IPS-15b (cell line): Measurements from ENCODE around the gene TPX2.

Experiments used
- H3K27me3 ChIP-seq: one replicate; pipeline ENCODE4 v1.6.1; 2013; ENCODE audit warnings: low read length; ENCODE audit not compliant: control insufficient read depth, insufficient read depth
- H3K36me3 ChIP-seq: one replicate; pipeline ENCODE4 v1.6.1; 2013; ENCODE audit warnings: low read length; ENCODE audit not compliant: control insufficient read depth, insufficient read depth
- H3K4me1 ChIP-seq: one replicate; pipeline ENCODE4 v1.6.1; 2013; ENCODE audit warnings: mild to moderate bottlenecking, low read length; ENCODE audit not compliant: control insufficient read depth, insufficient read depth
- H3K4me3 ChIP-seq: one replicate; pipeline ENCODE4 v1.5.1; 2013; ENCODE audit warnings: low read depth, low read length
- H3K9ac ChIP-seq: one replicate; pipeline ENCODE4 v1.6.1; 2013; ENCODE audit warnings: low read depth, mild to moderate bottlenecking, low read length
- H3K9me3 ChIP-seq: one replicate; pipeline ENCODE4 v1.6.1; 2013; ENCODE audit warnings: mild to moderate bottlenecking, low read length; ENCODE audit not compliant: control insufficient read depth, insufficient read depth

The TPX2 gene

GRCh38 chr20:31699801-31700728 is 39.0 kb upstream of the TPX2 start:
- Histone ChIP-seq H3K9ac (no peak overlapping the region), H3K27me3 (no peaks in the 10 kb centered on the region), H3K4me3 (no peak overlapping the region), H3K9me3 (no peaks in the 10 kb centered on the region), H3K4me1 (peaks cover 21% of the 10 kb centered on the region), H3K36me3 (peaks cover 8% of the 10 kb centered on the region)

GRCh38 chr20:31700747-31701146 is 38.3 kb upstream of the TPX2 start:
- Histone ChIP-seq H3K27me3 (no peaks in the 10 kb centered on the region), H3K9ac (no peak overlapping the region), H3K9me3 (no peaks in the 10 kb centered on the region), H3K36me3 (peaks cover 8% of the 10 kb centered on the region), H3K4me3 (no peak overlapping the region), H3K4me1 (peaks cover 17% of the 10 kb centered on the region)

GRCh38 chr20:31701591-31701990 is 37.5 kb upstream of the TPX2 start:
- no peaks in the 10 kb centered on the region for H3K27me3 ChIP-seq
- H3K9ac ChIP-seq, result no peak overlapping the region
- H3K4me3 ChIP-seq, result no peak overlapping the region
- peaks cover 8% of the 10 kb centered on the region for H3K36me3 ChIP-seq
- H3K9me3 ChIP-seq, result no peaks in the 10 kb centered on the region
- peaks cover 12% of the 10 kb centered on the region for H3K4me1 ChIP-seq

- Histone ChIP-seq H3K36me3 (peaks cover 14% of the 10 kb centered on the region), H3K4me1 (peaks cover 17% of the 10 kb centered on the region), H3K4me3 (no peak overlapping the region), H3K9ac (no peak overlapping the region), H3K27me3 (no peaks in the 10 kb centered on the region), H3K9me3 (no peaks in the 10 kb centered on the region)
These were observed 34.6 kb upstream of the TPX2 start for GRCh38 chr20:31704225-31705119.

- no peaks in the 10 kb centered on the region for H3K27me3 ChIP-seq
- no peaks in the 10 kb centered on the region for H3K9me3 ChIP-seq
- no peak overlapping the region for H3K4me3 ChIP-seq
- peaks cover 17% of the 10 kb centered on the region for H3K4me1 ChIP-seq
- H3K36me3 ChIP-seq, result peaks cover 9% of the 10 kb centered on the region
- no peak overlapping the region for H3K9ac ChIP-seq
These were observed 33.9 kb upstream of the TPX2 start for GRCh38 chr20:31705191-31705590.

DNA sequence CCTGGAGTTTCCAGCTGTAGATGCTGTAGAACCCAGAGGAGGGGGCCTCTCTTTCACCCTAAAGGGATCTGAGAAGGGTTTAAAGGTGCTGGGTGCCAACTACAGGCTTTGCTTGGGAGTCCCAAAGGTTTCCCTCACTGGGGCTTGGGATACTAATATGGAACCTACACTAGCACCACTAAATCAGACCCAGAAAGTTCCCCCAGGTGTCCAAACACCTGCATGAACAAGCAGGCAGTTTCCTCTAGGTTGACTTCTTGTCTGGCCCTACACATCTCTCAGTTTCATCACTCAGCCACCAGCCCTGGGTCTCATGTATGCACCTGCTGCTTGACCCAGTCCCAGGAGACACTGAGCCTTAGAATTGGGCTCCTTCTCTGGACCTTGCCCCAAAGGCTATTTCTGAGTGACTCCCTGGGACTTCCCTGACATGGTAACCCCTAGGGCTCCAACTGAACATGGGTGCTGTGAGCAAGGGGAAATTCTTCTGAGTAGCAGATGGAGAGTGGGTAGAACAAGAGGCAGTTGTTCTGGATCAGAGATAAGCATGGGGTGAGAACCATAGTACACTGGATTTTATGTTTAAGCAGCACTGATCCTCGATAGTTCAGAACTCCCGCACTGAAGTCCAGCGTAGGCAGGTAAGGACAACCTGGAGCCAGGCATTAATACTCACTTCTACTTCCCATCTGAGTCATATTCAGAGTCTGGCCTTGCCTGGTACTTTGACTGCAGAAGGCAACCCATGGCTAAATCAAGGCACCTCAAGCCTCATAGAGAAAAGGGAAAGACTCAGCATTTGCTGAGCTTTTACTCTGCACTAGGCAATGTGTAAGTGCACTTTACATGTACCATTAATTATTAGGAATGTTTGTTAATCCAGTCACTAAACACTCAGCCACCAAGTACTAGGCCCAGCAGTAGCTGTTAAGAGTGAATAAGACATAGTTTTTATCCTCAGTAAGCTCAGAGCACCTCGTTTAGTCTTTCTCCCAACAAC is 33.2 kb upstream of the TPX2 start:
- Histone ChIP-seq H3K9ac (no peak overlapping the region), H3K4me3 (no peak overlapping the region), H3K27me3 (no peaks in the 10 kb centered on the region), H3K4me1 (peaks cover 17% of the 10 kb centered on the region), H3K36me3 (peaks cover 8% of the 10 kb centered on the region), H3K9me3 (no peaks in the 10 kb centered on the region)

DNA sequence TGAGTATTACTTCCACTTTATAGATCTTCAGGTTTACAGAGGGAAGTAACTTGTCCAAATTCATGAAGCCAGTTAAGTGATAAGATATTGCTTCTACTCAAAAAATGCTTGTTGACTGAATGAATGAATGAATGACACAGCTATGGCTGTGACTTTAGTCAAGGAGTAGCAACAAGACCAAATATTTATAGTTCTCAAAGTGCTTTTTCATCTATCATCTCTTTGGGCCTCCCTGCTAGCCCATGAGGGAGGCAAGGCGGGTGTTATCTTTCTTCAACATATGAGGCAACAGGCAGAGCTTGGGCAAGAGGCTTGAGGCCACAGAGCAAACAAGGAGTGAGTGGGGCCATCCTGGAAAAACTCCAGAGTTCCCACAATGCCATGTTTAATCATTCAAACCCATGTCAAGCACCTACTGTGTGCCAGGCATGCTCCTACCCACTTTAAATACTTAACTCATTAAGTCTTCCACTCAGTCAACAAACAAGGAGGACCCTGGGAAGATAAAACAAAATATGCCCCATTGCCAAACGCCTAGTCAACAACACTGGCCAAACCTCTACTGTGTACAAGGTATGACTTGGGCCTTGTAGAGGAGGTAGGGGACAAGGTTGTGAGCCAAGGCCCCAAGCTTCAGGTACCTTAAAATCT is 32.4 kb upstream of the TPX2 start:
- H3K4me3 ChIP-seq, result no peak overlapping the region
- no peaks in the 10 kb centered on the region for H3K27me3 ChIP-seq
- peaks cover 20% of the 10 kb centered on the region for H3K4me1 ChIP-seq
- peaks cover 12% of the 10 kb centered on the region for H3K36me3 ChIP-seq
- no peak overlapping the region for H3K9ac ChIP-seq
- H3K9me3 ChIP-seq, result no peaks in the 10 kb centered on the region

GRCh38 chr20:31707258-31707615 is 31.9 kb upstream of the TPX2 start:
- H3K27me3 ChIP-seq, result no peaks in the 10 kb centered on the region
- H3K36me3 ChIP-seq, result peaks cover 10% of the 10 kb centered on the region
- no peak overlapping the region for H3K9ac ChIP-seq
- peaks cover 25% of the 10 kb centered on the region for H3K4me1 ChIP-seq
- H3K9me3 ChIP-seq, result no peaks in the 10 kb centered on the region
- H3K4me3 ChIP-seq, result no peak overlapping the region

DNA sequence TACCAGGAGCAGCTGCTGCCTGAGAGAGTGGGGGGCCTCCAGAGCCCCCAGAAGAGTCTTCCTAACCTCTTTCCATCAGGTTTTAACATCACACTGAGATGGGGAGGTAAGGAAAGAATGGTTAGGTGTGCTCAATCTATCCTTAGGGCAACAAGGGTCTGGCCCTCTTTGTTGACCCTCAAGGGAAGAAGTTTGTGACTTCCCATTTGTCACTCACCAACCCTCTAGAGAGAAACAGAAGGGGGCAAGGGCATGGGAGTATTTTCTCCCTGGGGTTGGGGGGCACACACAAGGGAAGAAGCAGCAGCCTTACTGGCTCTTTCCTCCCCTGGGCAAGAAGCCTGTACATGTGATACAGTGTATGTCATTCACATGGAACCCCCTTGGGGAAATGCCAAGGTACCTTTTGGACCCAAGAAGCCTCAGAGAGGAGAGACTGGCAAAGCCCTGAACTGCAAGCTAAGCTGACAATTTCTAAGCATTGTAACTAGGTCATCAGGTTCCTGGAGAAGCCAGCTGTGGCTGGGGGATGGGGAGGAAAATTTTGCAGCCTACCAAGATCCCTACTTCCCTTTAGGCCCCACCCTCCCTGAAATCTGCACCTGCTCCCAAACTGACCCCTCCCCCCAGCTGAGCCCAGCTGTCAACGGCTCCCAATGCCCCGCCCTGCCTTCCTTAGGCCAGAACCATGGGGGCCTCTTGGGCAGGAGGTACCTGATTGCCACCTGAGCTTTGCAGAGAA is 30.9 kb upstream of the TPX2 start:
- no peak overlapping the region for H3K4me3 ChIP-seq
- peaks cover 34% of the 10 kb centered on the region for H3K4me1 ChIP-seq
- H3K27me3 ChIP-seq, result no peaks in the 10 kb centered on the region
- no peak overlapping the region for H3K9ac ChIP-seq
- peaks cover 10% of the 10 kb centered on the region for H3K36me3 ChIP-seq
- no peaks in the 10 kb centered on the region for H3K9me3 ChIP-seq

- Histone ChIP-seq H3K4me1 (peaks cover 41% of the 10 kb centered on the region), H3K9me3 (no peaks in the 10 kb centered on the region), H3K4me3 (no peak overlapping the region), H3K27me3 (no peaks in the 10 kb centered on the region), H3K9ac (no peak overlapping the region), H3K36me3 (peaks cover 10% of the 10 kb centered on the region)
These were observed 30.2 kb upstream of the TPX2 start for GRCh38 chr20:31708736-31709534.
